Endodermal cell (in vitro differentiated cells): ENCODE data around the gene NHLH1. TPM values are rescaled to one million over a fixed set of nuclear protein-coding genes. Genes with fewer than 3 reads are reported as not detected.
A peak's percentile ranks its signal among the peaks of the same experiment; 100 is the strongest.

Source experiments
- DNase-seq: peaks from one replicate; pipeline ENCODE4 v3.0.0-alpha.2; 2017
- H3K27ac ChIP-seq: 2 replicates; pipeline ENCODE4 v1.5.1; 2013; ENCODE audit warnings: mild to moderate bottlenecking, low read depth, low read length, moderate library complexity
- H3K27me3 ChIP-seq: 2 replicates; pipeline ENCODE4 v1.6.1; 2013; ENCODE audit warnings: mild to moderate bottlenecking, low read length, moderate library complexity; ENCODE audit not compliant: insufficient read depth, control insufficient read depth, poor library complexity, severe bottlenecking
- H3K36me3 ChIP-seq: 2 replicates; pipeline ENCODE4 v1.7.0; 2013; ENCODE audit warnings: mild to moderate bottlenecking, low read length, moderate library complexity; ENCODE audit not compliant: control insufficient read depth, insufficient read depth
- H3K4me1 ChIP-seq: one replicate; pipeline ENCODE4 v1.7.0; 2013; ENCODE audit warnings: low read length; ENCODE audit not compliant: control insufficient read depth, insufficient read depth
- H3K4me3 ChIP-seq: 2 replicates; pipeline ENCODE4 v1.5.1; 2013; ENCODE audit warnings: mild to moderate bottlenecking, low read length, moderate library complexity
- H3K9ac ChIP-seq: 2 replicates; pipeline ENCODE4 v1.6.1; 2013; ENCODE audit warnings: mild to moderate bottlenecking, low read length, moderate library complexity; ENCODE audit not compliant: poor library complexity, severe bottlenecking; ENCODE audit errors: extremely low read depth
- H3K9me3 ChIP-seq: 2 replicates; pipeline ENCODE4 v1.6.1; 2013; ENCODE audit warnings: mild to moderate bottlenecking, low read length, moderate library complexity; ENCODE audit not compliant: control insufficient read depth
- H3K27ac Mint-ChIP-seq: 2 replicates; pipeline ENCODE4 v1.8.0; 2020; ENCODE audit warnings: mixed read lengths
- H3K27me3 Mint-ChIP-seq: 2 replicates; pipeline ENCODE4 v1.8.0; 2021; ENCODE audit warnings: mild to moderate bottlenecking, mixed read lengths; ENCODE audit not compliant: insufficient read depth
- H3K36me3 Mint-ChIP-seq: 2 replicates; pipeline ENCODE4 v1.8.0; 2020; ENCODE audit warnings: low read depth, mixed read lengths
- H3K4me1 Mint-ChIP-seq: 2 replicates; pipeline ENCODE4 v1.8.0; 2020; ENCODE audit warnings: mixed read lengths
- H3K4me3 Mint-ChIP-seq: 2 replicates; pipeline ENCODE4 v1.8.0; 2020; ENCODE audit warnings: mild to moderate bottlenecking, moderate library complexity, mixed read lengths
- H3K9me3 Mint-ChIP-seq: 2 replicates; pipeline ENCODE4 v1.8.0; 2020; ENCODE audit warnings: mild to moderate bottlenecking, mixed read lengths
- WGBS, 2 experiments: methylation state at CpG; one replicate each; pipeline versions ENCODE4 v1.1.5 to v1.1.7; 2013; ENCODE audit warnings: missing lambda C conversion rate in 2 of 2, mixed read lengths in 1 of 2; ENCODE audit not compliant: insufficient coverage in 1 of 2, insufficient read length in 1 of 2; 5-methylcytosine and 5-hydroxymethylcytosine counted together
- total RNA-seq, 2 donors: library from RNA; stranded (reverse); fragmentation: NEBNext Ultra II Directional in 1 of 2; extraction: Animal tissue kit (Norgen Biotek cat#: 25700) in 1 of 2; gene quantifications; 2 replicates in 1 of 2; 3 replicates in 1 of 2; pipeline ENCODE4 v1.2.1, GENCODE V29; 2021
- TF ChIP-seq, protein P1 (sequence below): fragments of 200-600 bp; sonication (generic); conservative IDR thresholded peaks from 2 replicates; pipeline ENCODE4 v1.5.0; 2021; ENCODE audit warnings: antibody characterized with exemption, mild to moderate bottlenecking

NHLH1 gene
- total RNA-seq, 2 donors from 2014 or later = 0.31 to 0.57 TPM

DNA sequence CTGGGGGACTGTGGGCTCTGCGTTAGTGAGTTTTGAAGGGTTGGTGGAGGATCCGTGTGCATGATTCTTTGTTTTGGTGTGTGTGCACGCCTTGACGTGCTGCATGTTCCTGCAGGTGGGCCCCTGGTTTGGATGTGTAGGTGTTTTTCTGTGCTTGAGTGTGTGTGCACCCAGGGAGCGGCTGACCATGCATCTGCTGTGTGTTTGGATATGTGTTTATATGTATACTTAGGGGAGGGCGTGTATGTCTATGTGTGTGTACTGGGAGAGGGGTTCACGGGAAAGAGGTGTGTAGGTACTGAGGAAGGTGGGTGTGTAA lies 34.6 kb downstream of the NHLH1 start:
- 19 to 35% methylated on average over 4 to 7 of the region's 7 CpGs for WGBS, 2 experiments
- H3K9ac ChIP-seq = peak overlapping the region; percentile 90
- Mint-ChIP-seq H3K36me3 (peaks cover 3% of the 10 kb centered on the region), H3K27ac (peak overlapping the region; percentile 15), H3K4me3 (peak overlapping the region; percentile 80), H3K4me1 (peaks cover 69% of the 10 kb centered on the region), H3K9me3 (no peaks in the 10 kb centered on the region), H3K27me3 (no peaks in the 10 kb centered on the region)
- H3K27me3 ChIP-seq = no peaks in the 10 kb centered on the region
- peaks cover 5% of the 10 kb centered on the region for H3K4me1 ChIP-seq
- peak overlapping the region; percentile 99 for H3K4me3 ChIP-seq
- H3K27ac ChIP-seq = peak overlapping the region; percentile 97
- TF ChIP-seq, protein P1, sequence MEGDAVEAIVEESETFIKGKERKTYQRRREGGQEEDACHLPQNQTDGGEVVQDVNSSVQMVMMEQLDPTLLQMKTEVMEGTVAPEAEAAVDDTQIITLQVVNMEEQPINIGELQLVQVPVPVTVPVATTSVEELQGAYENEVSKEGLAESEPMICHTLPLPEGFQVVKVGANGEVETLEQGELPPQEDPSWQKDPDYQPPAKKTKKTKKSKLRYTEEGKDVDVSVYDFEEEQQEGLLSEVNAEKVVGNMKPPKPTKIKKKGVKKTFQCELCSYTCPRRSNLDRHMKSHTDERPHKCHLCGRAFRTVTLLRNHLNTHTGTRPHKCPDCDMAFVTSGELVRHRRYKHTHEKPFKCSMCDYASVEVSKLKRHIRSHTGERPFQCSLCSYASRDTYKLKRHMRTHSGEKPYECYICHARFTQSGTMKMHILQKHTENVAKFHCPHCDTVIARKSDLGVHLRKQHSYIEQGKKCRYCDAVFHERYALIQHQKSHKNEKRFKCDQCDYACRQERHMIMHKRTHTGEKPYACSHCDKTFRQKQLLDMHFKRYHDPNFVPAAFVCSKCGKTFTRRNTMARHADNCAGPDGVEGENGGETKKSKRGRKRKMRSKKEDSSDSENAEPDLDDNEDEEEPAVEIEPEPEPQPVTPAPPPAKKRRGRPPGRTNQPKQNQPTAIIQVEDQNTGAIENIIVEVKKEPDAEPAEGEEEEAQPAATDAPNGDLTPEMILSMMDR = no peak
- no peaks in the 10 kb centered on the region for H3K9me3 ChIP-seq
- peaks cover 7% of the 10 kb centered on the region for H3K36me3 ChIP-seq
- DNase-seq = no peak

DNA sequence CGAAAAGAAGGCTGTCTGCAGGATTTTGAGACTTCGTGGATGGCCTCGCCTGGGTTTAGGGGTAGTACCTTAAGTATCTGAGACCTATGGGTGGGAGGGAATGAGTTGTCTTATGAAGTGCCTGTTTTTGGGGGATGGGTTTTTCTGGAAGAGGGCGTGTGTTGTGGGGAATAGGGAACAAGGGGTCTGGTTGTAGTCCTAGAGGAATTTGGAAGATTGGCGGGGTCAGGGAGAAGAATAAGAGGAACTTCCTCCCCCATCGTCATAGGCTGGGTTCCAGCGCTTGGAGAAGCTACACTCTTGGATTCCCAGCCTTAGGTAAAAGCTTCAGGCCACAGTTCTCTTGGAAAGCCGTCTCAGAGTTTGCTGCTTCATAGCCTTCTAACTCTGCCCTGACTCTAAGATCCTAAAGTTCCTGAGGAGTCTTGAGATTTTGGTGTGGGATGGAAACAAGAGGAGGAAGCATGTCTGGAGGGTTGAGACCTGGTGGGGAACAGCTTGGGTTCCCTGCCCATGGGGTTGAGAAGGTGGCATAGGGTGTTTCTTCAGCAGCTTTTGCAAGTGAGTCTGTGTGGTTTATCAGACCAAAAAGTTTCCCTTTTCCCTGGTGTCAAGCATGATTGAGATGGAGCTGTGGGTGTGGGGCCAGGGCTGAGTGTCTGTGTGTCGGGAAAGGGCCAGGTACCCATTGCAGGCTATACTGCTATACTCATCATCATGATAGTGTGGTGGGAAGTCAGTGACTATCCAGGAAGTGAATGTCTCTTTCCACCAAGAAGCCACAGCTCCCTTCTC lies 35.3 kb downstream of the NHLH1 start:
- peaks cover 70% of the 10 kb centered on the region for H3K4me1 Mint-ChIP-seq
- H3K4me3 ChIP-seq = peak overlapping the region; percentile 99

DNA sequence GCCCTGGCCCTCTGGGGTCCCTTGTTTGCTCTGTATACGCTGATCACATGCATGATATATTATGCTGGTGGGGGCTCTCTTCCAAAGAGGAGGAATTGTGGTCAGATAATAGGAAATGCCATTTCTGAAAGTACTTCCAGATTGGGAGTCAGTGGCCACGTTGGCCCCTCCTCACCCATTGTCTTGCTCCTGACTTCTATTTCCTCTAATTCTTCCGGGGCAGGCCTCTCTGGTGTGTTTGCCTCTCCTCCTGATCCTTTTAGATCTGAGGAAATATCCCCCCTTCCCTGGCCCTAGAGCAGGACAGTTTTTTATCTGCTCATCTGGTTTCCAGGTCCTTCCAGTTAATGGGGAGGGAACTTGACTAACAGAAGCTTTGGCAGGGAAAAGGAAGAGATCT lies 36.4 kb downstream of the NHLH1 start:
- Mint-ChIP-seq H3K27ac (no peak overlapping the region), H3K36me3 (peaks cover 9% of the 10 kb centered on the region), H3K4me3 (peak overlapping the region; percentile 80), H3K9me3 (no peaks in the 10 kb centered on the region), H3K27me3 (no peaks in the 10 kb centered on the region), H3K4me1 (peaks cover 76% of the 10 kb centered on the region)
- TF ChIP-seq, protein P1 = no peak
- Histone ChIP-seq H3K9me3 (no peaks in the 10 kb centered on the region), H3K27ac (peak overlapping the region; percentile 19), H3K4me1 (peaks cover 5% of the 10 kb centered on the region), H3K27me3 (no peaks in the 10 kb centered on the region), H3K4me3 (peak overlapping the region; percentile 99), H3K9ac (no peak overlapping the region), H3K36me3 (peaks cover 7% of the 10 kb centered on the region)
- DNase-seq = peak; percentile 60
- WGBS, 2 experiments = 6 to 53% methylated on average over 2 to 3 of the region's 3 CpGs

More for the DNA sequence above, 35.3 kb downstream of the NHLH1 start:
- H3K4me3 Mint-ChIP-seq = peak overlapping the region; percentile 80
- H3K4me1 ChIP-seq = peaks cover 5% of the 10 kb centered on the region
- TF ChIP-seq, protein P1 = no peak
- no peaks in the 10 kb centered on the region for H3K27me3 Mint-ChIP-seq
- no peaks in the 10 kb centered on the region for H3K27me3 ChIP-seq
- H3K9me3 Mint-ChIP-seq = no peaks in the 10 kb centered on the region
- 57 to 59% methylated on average over 7 to 9 of the region's 9 CpGs for WGBS, 2 experiments
- peak overlapping the region; percentile 90 for H3K9ac ChIP-seq
- peaks cover 7% of the 10 kb centered on the region for H3K36me3 ChIP-seq
- H3K27ac Mint-ChIP-seq = peak overlapping the region; percentile 17
- H3K36me3 Mint-ChIP-seq = peaks cover 5% of the 10 kb centered on the region
- H3K9me3 ChIP-seq = no peaks in the 10 kb centered on the region
- DNase-seq = peak; percentile 37
- H3K27ac ChIP-seq = no peak overlapping the region
